Renal pelvis (tissue), 4 donors: Measurements from ENCODE around the gene ANKRD9. TPM values are rescaled to one million over a fixed set of nuclear protein-coding genes. Genes with fewer than 3 reads are reported as not detected.

Source experiments
- DNase-seq: peaks from one replicate; pipeline ENCODE4 v3.0.0-alpha.2; 2013
- polyA plus RNA-seq, 3 donors: library from polyadenylated mRNA; unstranded; fragments of 120-200 nt; gene quantifications; one replicate each; pipeline ENCODE4 v1.2.1, GENCODE V29; 2013; ENCODE audit not compliant: insufficient read length in 3 of 3

Gene ANKRD9
- polyA plus RNA-seq, 3 donors: 5.5 to 7.5 (median 7.2) TPM

DNA sequence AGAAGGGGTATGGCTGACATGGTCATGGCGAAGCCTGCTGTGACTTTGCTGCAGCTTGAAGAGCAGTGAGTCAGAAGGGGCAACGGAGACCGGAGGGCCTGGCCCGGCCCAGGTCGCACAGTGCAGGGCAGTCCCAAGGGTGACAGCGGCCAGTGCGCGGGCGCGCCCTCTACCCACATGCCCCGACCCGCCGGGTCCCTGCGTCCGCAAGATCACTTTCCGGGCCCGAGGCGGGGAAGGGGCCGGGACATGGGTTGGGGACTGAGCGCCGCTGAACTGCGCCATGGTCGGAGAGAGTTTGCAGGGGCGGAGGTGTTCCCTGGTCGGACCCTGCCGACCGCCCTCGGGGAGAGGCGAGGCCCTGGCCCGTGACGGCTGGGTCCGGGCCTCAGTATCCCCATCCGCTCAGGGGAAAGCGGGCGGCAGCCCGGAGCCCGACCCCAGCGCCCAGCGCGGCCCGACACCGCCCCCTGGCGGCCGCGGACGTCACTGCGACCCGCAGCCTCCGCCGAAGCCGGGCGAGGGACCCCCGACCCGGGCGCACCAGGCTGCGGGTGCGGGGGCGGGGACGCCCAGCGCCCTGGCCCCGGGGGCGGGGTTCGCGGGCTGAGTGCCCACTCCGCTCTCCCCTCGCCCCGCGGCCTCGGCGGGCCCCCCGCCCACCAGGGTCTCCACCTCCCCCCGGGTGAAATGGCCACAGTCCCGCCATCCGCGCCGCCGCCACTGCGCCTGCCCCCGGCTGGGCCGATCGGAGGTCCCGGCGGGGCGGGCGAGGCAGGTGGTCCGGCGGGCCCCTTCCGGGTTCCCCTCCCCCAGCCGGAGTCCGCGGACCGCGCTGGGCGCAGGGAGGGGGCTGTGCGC lies 7.2 kb upstream of the ANKRD9 start:
- no peak for DNase-seq

DNA sequence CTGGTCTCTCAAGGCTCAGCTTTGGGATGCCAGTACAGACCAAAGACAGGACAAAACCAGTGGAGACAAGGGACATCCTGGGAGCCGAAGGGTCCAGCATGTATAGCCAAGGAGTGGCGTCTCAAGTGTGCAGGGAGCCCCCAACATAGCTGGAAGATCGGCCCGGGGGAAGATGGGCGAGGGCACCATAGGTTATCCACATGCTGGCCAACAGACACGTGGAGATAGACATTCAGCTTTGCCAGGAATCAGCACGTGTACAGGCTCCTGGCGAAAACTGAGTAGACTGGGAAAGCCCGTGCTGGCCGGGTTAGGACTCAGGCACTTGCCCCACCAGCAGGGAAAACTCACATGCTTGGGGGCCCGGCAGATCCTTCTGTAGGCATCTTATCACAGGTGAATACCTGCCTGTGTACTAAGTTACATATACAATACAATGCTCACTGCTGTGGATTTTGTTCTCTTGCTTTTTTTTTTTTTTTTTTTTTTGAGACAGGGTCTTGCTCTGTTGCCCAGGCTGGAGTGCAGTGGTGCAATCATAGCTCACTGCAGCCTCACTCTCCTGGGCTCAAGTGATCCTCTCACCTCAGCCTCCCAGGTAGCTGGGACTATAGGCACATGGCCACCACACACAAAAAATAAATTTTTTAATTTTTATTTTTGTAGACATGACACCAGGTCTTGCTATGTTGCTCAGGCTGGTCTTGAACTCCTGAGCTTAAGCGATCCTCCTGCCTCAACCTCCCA lies 5.6 kb upstream of the ANKRD9 start:
- no peak for DNase-seq

DNA sequence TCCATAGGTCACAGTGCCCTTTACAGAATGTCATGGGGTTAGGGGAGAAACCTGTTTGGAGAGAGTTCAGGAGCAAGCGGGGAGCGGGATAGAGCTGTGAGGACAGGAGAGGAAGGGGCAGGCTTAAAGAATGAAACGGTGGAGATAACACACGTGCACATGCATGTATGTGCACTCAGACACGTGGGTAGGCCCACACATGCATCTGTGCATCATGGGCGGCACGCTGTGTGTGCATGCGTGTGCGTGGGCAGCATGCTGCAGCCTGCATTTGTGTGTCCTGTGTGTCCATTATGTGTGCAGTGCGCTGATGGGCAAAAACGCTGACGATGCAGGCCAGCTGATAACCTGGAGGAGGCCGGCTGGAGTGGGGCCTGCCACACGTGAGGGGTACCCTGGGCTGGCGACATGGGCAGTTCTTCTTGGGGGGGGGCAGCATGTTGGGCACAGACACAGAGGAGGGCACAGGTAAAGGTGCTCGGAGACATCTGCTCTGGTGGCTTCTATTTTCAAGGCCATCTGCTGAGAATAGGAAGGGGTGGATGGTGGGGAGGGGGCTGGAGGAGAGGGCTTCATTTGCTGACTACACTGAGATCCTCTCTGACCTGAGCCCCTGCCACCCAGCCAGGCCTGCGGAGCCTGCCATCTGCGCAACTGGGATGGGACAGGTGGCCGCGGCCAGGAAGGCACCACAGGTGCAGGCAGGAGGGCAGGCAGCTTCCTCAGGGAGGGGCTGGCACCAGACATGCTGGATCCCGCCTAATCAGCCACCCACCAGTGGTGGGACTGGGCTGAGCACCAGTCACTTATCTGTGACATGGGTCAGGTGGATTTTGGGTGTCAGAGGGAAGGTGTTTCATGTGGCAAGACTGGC lies 4.6 kb upstream of the ANKRD9 start:
- DNase-seq: no peak

DNA sequence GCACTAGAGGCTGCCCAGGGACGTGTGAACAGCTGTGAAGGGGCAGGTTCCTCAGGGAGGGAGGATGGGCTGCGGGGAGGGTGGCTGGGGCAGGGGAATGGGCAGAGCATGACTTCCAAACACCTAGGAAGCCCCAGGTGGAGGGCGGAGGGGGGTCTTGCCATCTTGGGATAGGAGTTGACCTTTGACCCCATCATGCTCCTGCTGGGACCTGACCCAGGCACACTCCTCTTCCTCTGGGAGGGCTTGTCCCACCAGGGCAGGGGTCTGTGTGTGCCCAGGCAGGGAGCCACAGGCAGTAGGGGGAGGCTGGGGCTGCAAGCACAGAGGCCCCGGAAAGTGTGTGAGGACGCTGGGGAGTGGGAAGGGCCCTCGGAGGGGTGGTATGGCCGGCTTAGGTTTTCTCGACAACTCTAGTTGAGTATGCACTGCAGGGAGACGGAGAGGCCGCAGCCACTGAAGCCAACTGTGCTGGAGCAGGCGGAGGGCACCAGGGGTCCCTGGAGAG lies 3.3 kb upstream of the ANKRD9 start:
- no peak for DNase-seq

DNA sequence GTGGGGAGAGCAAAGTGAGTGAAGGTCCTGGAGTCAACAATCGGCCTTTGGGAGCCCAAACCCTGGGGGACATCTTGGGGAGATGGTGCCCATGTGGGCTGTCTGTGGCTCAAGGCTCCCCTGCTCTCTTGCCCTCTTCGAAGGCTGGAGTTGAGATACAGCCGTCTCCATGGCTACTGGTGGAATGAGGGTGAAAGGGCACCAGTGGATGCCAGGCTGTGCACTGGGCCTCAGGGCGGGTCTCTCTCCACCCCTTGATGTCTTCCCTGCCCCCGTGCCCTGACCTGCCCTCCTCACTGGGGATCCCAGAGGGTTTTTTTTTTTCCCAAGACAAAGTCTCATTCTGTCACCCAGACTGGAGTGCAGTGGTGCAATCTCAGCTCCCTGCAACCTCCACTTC lies 2.0 kb upstream of the ANKRD9 start:
- DNase-seq: no peak

DNA sequence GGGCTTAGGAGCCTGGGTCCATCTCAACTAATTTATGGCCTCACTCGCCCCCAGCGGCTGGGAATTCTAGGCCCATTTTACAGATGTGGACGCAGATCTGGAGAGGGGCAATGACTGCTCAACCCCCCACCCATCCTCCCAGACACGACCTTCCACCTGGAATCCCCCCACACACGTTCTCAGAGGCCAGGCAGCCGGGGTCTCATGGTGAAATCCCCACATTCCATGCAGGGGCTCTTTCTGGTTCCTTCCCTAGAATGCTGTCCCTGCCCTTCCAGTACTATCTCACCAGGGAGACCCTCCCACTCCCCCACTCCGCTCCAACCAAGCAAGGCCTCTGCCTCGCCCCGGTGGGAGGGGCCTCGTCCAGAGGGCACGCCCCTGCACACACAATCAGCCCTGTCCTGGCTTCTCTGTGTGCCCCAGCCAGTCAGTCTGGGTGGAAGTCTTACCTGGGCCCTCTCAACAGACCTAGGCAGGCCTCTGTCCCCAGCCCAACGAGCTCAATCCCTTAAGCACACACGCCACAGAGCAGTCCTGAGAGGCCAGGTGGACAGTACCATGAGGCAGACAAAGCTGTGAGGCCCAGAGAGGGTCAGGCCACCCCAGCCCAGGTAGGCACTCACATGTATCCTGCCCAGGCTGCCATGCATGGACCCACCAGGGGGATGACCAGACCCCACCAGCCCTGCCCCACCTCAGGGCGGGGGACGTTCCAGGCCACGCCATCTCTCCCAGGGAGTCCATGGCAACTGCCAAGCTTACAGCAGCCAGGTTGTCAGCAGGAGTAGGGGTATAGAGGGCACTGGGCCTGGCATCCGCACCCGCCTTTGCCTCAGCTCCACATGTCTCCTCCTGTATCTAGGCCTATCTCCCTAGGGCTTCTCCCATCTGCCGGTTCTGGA lies 1.3 kb upstream of the ANKRD9 start:
- DNase-seq: peak; percentile 74

DNA sequence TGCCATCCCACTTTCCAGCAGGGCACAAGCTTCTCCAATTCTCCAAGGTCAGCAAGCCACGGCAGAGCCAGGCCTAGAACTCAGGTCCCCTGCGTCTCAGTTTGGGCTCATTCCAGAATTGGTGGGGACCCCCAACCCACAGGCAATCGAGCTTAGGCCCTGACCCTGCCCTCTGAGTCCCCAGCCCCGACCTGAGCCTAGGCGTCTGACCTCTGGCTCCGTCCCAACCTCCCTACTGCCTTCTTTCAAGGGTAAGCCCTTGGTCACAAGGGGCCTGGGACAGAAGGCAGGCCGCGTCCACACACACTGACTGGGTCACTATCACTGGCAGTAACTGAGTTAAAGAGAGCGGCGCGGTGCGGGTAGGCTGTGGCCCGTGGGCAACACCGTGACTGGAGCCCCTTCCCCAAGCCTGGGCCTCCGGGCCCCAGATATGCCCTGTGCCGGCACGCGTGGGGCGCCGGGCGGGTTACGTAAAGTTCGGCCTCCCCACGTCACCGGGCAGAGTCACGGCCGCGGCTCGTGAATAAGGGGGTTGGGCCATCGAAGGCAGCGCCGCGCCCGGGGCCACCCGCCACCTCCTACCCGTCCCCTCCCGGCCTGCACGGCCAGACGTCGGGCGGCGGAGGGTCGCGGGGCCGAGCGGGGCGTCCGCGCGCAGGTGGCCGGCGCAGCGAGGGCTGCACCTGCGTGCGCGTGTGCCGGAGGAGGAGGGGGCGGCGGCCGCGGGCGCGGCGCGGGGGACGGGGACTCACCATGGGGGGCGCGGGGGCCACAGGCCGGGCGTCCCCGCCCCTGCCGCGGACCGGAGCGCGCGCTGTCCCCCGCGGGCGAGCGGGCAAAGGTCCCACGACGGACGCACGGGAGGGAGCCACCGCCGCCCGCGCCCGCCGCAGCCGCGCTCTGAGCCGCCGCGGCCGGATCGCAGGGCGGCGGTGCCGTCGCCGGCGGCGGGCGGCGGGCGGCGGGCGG lies 516 bp downstream of the ANKRD9 start:
- no peak for DNase-seq

DNA sequence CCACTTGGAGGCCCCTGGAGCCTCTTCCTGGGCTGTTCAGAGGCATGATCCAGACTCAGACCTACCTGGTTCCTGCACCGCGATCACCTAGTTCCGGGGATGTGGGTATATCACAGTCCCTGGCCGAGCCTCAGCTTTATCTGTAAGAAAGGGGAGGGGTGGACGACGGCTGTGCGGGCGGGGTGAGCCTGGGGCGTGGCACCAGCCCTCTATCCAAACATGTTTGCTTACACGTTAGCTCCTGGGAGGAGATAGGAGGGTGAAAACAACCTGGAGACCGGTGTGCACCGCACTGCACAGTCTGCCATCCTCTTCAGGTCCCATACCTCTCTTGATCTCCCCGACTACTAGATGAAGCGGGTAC lies 1.2 kb downstream of the ANKRD9 start:
- no peak for DNase-seq

DNA sequence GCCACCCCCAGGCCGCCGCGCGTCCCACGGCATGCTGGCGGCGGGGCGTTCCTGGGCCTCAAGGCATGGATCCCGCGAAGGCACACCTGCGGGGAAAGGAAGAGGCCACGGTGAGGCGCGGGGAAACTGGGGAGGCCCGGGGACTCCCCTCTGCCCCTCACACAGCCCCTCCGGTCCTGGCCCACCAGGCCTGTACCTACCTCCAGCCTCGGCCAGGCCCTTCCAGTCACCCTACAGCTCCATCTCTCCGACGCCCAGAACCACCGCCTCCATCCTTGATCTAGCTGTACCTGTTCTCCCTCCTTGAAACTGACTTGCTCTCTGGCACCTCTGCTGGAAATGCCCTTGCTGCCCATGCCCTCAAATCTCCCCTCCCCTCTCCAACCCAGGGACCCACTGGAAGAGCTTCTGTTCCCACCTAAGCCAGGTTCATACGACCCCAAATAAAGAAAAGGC lies 1.7 kb downstream of the ANKRD9 start:
- DNase-seq: no peak

DNA sequence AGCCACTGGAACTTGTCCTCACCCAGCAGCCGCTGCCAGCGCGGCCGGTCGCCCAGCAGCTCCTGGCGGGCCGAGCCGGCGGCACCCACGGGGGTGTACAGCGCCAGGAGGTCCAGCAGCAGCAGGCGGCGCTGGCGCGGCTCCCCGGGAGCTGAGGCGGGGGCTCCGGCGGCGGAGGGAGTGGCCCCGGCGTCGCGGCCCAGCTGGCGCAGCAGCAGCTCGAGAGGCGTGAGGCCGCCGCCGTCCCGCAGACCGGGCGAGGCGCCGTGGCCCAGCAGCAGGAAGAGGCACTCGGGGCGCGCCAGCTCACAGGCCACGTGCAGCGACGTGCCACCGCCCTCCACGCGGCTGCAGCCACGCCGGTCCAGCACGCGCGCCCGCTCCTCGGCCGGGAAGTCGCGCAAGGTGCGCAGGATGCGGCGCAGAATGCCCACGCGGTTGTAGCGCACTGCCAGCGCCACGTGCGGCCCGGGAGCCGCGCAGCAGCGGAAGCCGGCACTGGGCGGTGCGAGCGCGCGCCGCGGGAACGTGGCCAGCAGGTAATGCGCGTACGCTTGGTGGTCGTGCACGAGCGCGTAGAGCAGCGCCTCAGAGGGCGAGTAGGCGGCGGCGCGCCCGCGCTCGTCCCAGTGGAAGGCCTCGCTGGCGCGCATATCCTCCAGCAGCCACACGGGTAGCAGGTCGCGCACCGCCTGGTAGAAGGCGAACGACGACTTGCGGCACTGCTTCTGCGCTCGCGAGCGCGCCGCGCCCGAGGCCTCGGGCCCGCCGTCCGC lies 2.3 kb downstream of the ANKRD9 start:
- no peak for DNase-seq

DNA sequence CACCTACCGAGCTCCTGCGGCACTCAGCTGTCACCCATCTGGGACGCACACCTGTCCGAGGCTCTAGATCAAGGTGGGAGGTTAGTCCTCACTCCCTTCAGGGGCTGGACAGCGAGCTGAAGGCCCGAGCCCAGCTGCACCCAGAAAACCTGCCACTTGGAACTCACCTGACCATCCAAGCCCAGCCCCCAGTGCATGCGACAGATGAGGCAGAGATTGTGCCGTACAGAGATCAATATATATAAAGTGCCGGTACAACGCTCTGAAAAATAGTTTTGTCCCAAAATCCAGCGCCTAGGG lies 3.0 kb downstream of the ANKRD9 start:
- no peak for DNase-seq

DNA sequence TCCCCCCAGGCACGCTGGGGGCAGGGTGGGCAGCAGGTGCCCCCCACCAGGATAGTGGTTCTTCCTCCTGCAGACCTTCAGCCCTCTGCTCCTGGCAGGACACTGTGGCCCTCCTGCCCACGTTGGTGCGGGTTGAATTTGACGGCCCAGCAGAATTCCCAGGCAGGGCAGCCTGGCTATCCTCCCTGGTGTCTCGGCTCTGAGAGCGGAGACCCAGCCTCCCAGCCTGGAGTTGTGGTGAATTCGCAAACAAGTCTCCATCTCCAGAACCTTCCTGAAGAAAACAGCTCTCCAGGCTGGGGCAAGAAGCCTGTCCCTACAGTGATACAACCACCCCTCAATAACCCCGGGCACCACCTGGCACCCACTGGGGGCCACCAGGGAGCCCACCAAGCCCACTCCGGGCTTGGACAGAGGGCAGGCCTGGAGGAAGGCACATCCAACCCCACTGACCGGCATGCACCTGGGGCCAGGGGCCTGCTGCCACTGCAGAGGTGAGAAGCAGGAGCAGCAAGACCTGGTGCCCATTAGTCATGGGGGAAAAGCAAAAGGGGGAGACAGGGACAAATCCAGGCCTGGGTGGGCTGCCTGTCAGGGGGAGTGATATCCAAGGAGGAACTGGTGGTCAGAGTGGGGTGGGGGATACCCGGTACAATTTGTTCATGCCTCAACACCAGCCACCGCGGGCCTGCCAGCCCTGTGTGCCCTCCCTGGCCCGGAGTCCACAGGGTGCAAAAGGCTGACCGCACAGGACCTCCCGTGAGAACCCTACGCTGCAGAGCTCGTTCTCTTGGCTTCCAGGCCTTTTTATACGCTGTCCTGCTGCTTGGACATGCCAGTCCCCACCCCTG lies 3.6 kb downstream of the ANKRD9 start:
- DNase-seq: no peak

DNA sequence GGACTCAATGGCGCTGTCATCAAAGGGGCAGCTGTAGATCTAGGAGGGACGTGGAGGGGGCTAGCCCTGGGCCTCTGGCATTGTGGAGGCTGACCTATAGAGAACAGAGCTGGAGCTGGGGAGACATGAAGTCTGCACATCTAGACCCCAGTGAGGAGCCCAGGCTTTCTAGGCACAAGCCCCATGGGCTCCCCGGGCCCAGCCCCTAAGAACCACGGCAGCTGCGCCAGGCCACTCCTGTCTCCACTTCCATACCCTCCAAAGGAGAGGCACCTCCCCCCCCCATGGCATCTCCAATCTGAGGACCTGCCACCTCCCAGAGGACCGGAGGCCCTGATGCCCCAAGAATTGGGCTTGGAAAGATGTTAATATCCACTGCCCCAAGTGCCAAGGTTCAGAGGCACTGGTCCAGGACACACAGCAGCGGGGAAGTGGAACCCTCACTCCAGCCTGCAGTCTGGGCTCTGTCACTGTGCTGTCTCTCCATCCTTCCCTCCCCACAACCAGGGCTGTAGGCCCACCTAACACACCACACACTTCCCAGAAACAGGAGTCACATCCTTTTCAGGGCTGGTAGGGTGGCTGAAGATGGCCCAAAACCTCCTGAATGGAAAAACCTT lies 4.5 kb downstream of the ANKRD9 start:
- no peak for DNase-seq

DNA sequence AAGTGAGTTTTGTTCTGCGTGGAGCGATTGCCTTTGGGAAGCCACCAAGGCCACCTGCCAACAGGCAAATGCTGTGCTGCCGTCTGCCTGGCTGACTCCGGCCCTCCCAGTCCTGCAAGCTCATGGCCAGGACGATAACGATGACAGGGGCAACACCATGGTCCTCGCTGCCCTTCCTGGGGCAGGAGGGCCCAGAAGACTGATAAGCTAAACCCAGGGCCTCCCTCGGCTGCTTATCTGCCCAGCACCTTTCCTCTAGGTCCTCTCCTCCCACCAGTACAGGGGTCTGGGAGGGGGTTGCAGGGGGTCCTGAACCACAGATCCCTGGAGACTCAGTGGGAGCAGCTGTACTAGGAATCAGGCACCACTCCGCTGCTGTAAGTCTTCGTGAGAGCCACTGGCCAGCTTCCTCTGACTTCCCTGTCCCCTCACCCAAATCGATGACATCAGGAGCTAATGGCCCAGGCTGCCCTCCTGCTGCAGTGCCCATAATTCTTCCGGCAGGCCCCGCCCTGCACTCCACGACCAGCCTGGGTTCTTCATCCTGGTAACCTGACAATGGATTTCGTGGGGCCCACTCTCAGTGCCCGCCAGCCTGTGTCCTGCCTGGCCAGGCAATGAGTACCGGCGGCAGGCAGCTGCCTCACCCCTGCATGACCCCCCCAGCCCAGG lies 5.1 kb downstream of the ANKRD9 start:
- no peak for DNase-seq

DNA sequence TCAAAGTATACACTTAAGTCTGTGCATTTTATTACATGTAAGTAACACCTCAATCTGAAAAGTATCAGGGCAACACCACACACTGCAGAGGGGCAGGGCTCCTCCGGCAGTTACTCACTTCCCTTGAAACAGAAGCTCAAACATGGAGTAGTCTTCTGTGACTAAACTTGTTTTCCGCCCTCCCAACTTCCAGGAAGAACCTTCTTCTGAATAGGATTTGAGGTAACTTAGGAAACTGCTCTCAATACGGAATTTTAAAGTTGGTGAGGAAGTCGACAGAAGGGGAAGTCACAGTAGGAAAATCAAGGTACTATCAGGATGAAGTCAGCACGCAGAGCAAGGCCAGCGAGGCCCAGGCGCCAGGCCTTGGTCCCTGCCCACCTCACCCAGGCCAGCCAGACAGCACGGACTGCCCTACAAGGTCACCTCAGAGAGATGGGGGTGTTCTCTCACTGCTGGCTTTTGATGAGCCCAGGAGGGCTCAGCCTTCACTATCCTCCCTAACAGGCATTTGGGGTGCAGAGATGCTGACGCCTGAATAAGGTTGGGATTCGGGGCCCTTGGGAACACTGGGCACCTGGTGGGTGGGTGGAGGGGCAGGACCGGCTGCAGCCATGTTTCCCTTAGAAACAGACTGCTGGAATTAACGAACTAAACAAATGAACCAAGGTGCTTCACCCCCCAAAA lies 5.8 kb downstream of the ANKRD9 start:
- DNase-seq: no peak

DNA sequence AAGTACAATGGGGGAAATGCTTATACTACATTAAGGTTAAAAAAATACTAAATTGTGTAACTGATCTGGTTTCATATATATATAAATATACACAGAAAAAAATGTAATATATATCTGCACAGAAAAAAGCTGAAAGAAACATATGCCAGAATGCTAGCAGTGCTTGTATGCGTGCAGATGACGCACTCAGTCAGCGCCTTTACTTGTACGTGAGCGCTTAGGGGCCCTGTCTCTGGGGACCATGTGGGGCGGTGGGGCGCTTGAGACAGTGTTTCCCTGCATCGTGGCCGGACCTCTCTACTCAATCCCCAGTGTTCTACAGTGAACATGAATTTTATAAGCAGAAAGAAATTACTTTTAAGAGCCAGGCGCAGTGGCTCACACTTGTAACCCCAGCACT lies 7.0 kb downstream of the ANKRD9 start:
- DNase-seq: no peak
